Heart left ventricle (tissue), 13 donors: Measurements from ENCODE around the gene NANOS3.

Source experiments
- POLR2A ChIP-seq, 2 donors: fragments of 450-650 bp; IDR thresholded peaks; one replicate each; pipeline ENCODE4 v1.6.1; 2017; ENCODE audit warnings: antibody characterized with exemption in 2 of 2, mild to moderate bottlenecking in 2 of 2, moderate library complexity in 2 of 2
- TF ChIP-seq, protein P1 (sequence below), 12 donors: fragments of 200-600 bp; sonication (generic) in 4 of 12; IDR thresholded peaks; one replicate each; pipeline versions ENCODE4 v1.5.0 to v1.8.0; 2018 to 2022; ENCODE audit warnings: antibody characterized with exemption in 12 of 12, mild to moderate bottlenecking in 5 of 12
- donor health status: ischemic (EF 13 %, LVEDD 7.1; RV severe dilation, severe dysfunction).
- donor health status: DM: no; HTN: yes; CAD: no.
- donor health status: DM: no; HTN: no; CAD: no.
- donor health status: ischemic (EF 25% LVEDD 6.9; RV normal size, moderate dysfunction).
- donor health status: ischemic (EF 25% LVEDD 5.7; RV mildly dilated, moderate dysfunction).
- donor health status: ischemic (EF 35%, LVEDD 5.7; RV mildly dilated, moderate dysfunction).
- donor health status: nonischemic (EF 11% LVEDD 7.7; RV severe dilation, severe dysfunction).
- donor health status: DM: yes; HTN: yes; CAD: no.
- donor health status: PGD.
- donor health status: ischemic (EF 29% LVEDD 5.4; RV normal size, mild dysfunction).
- donor health status: nonischemic (EF 23%, LVEDD 6.1; RV moderate dilation, normal function).

DNA sequence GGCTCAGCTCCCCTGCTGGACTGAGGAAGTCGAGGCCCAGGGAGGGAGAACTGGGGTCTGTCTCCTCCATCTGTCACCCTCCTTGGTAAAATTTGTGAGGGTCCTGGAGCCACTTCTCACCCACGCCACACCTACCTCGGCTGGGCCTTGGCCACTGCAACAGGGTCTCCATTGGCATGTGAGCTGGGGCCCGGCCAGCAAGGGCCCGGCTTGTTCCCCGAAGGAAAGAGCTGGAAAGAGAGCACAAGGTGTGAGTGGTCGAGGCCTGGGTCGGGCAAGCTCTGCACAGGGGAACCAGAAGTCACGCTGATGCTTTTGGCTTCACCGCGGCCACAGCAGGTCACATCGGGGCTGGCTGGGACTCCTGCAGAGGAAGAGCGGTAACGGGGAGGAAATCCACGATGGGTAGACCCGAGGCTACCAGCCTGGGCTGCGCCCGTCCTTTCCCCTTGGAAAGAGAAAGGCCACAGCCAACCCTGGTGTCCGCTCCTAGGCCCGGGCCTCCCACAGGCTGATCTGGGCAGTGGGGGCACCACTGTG is 9.0 kb downstream of the NANOS3 start:
- no peak for TF ChIP-seq POLR2A (IDR thresholded peaks at IDR 0.05)
- TF ChIP-seq, protein P1, sequence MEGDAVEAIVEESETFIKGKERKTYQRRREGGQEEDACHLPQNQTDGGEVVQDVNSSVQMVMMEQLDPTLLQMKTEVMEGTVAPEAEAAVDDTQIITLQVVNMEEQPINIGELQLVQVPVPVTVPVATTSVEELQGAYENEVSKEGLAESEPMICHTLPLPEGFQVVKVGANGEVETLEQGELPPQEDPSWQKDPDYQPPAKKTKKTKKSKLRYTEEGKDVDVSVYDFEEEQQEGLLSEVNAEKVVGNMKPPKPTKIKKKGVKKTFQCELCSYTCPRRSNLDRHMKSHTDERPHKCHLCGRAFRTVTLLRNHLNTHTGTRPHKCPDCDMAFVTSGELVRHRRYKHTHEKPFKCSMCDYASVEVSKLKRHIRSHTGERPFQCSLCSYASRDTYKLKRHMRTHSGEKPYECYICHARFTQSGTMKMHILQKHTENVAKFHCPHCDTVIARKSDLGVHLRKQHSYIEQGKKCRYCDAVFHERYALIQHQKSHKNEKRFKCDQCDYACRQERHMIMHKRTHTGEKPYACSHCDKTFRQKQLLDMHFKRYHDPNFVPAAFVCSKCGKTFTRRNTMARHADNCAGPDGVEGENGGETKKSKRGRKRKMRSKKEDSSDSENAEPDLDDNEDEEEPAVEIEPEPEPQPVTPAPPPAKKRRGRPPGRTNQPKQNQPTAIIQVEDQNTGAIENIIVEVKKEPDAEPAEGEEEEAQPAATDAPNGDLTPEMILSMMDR (IDR thresholded peaks at IDR 0.05) = no peak
